A204.1 (cell line): ENCODE data around the gene UNC93A.
"Not testable (repeated sequence)": the region's sequence is repeated elsewhere in the genome, so short reads cannot be mapped to it uniquely, and the experiment has no call there.

ENCODE experiments used
- FAIRE-seq: peaks from 2 replicates; lab custom pipeline; 2012; peaks lifted over from hg19 to GRCh38; lab: Jason Lieb, UNC

Gene UNC93A

GRCh38 chr6:167342879-167343610 is 51.9 kb downstream of the UNC93A start:
- FAIRE-seq: no peak

- no peak for FAIRE-seq
These were observed 54.2 kb downstream of the UNC93A start for GRCh38 chr6:167345348-167345747.

- FAIRE-seq: no peak
These were observed 54.8 kb downstream of the UNC93A start for GRCh38 chr6:167345960-167346359.

- FAIRE-seq: no peak
These were observed 56.1 kb downstream of the UNC93A start for GRCh38 chr6:167347226-167347625.

GRCh38 chr6:167349631-167350274 is 58.6 kb downstream of the UNC93A start:
- no peak for FAIRE-seq

GRCh38 chr6:167350275-167350696 is 59.2 kb downstream of the UNC93A start:
- no peak for FAIRE-seq

- FAIRE-seq: no peak
These were observed 59.9 kb downstream of the UNC93A start for GRCh38 chr6:167350731-167351655.

GRCh38 chr6:167351656-167352345 is 60.7 kb downstream of the UNC93A start:
- no peak for FAIRE-seq

GRCh38 chr6:167356874-167357273 is 65.8 kb downstream of the UNC93A start:
- FAIRE-seq: no peak

- not testable (repeated sequence) for FAIRE-seq
These were observed 67.3 kb downstream of the UNC93A start for GRCh38 chr6:167358394-167358793.

- FAIRE-seq: not testable (repeated sequence)
These were observed 70.1 kb downstream of the UNC93A start for GRCh38 chr6:167361170-167361569.
